Immature natural killer cell (primary cell): Measurements from ENCODE around the gene CUBN. TPM values are rescaled to one million over a fixed set of nuclear protein-coding genes. Genes with fewer than 3 reads are reported as not detected.

Experiments used
- DNase-seq, 3 donors: peaks; one replicate each; pipeline ENCODE4 v3.0.0; 2022; ENCODE audit warnings: mixed read lengths in 1 of 3
- H3K27ac Mint-ChIP-seq, 6 donors: one replicate each; pipeline ENCODE4 v1.8.0; 2020; ENCODE audit warnings: mixed read lengths in 6 of 6, mild to moderate bottlenecking in 5 of 6, inconsistent platforms in 4 of 6, moderate library complexity in 3 of 6
- H3K27me3 Mint-ChIP-seq, 3 donors: one replicate each; pipeline ENCODE4 v1.8.0; 2020 to 2021; ENCODE audit warnings: low read depth in 3 of 3, mild to moderate bottlenecking in 3 of 3, mixed read lengths in 3 of 3, moderate library complexity in 3 of 3, inconsistent platforms in 1 of 3
- H3K36me3 Mint-ChIP-seq, 3 donors: one replicate each; pipeline ENCODE4 v1.8.0; 2020; ENCODE audit warnings: mixed read lengths in 3 of 3, inconsistent platforms in 2 of 3, mild to moderate bottlenecking in 2 of 3
- H3K4me1 Mint-ChIP-seq, 2 donors: one replicate each; pipeline ENCODE4 v1.8.0; 2020; ENCODE audit warnings: inconsistent platforms in 2 of 2, mild to moderate bottlenecking in 2 of 2, mixed read lengths in 2 of 2, moderate library complexity in 1 of 2
- H3K4me3 Mint-ChIP-seq, 5 donors: one replicate each; pipeline ENCODE4 v1.8.0; 2020; ENCODE audit warnings: mild to moderate bottlenecking in 5 of 5, mixed read lengths in 5 of 5, inconsistent platforms in 3 of 5, moderate library complexity in 3 of 5
- H3K9me3 Mint-ChIP-seq, 6 donors: one replicate each; pipeline ENCODE4 v1.8.0; 2020; ENCODE audit warnings: mild to moderate bottlenecking in 6 of 6, mixed read lengths in 6 of 6, inconsistent platforms in 4 of 6, moderate library complexity in 3 of 6
- polyA plus RNA-seq, 3 donors: library from polyadenylated mRNA; unstranded; fragments of 300-500 nt; fragmentation: Illumina TruSeq; gene quantifications; one replicate each; pipeline ENCODE4 v1.2.3, GENCODE V29; 2021

Gene CUBN
- polyA plus RNA-seq, 3 donors from 2014 or later = 0.16 to 1.2 TPM; not detected in 1

GRCh38 chr10:17086865-17087367, 42.7 kb downstream of the CUBN start:
- Mint-ChIP-seq H3K4me1 (no peaks in the 10 kb centered on the region), H3K9me3 (no peaks in the 10 kb centered on the region), H3K36me3 (peaks cover 11 to 20% (median 19%) of the 10 kb centered on the region in 3 donors), H3K4me3 (no peak overlapping the region), H3K27ac (no peak overlapping the region), H3K27me3 (peaks cover 0 to 3% (median 2%) of the 10 kb centered on the region in 3 donors)
- no peak for DNase-seq

- H3K36me3 Mint-ChIP-seq = peaks cover 11 to 24% (median 22%) of the 10 kb centered on the region in 3 donors
Observed at GRCh38 chr10:17085011-17085725, 44.4 kb downstream of the CUBN start.

GRCh38 chr10:17084258-17084657, 45.4 kb downstream of the CUBN start:
- peaks cover 17 to 26% (median 22%) of the 10 kb centered on the region in 3 donors for H3K36me3 Mint-ChIP-seq
- H3K27me3 Mint-ChIP-seq = peaks cover 0 to 2% (median 2%) of the 10 kb centered on the region in 3 donors
- no peaks in the 10 kb centered on the region for H3K4me1 Mint-ChIP-seq
- H3K4me3 Mint-ChIP-seq = no peak overlapping the region
- DNase-seq = no peak
- H3K27ac Mint-ChIP-seq = no peak overlapping the region
- no peaks in the 10 kb centered on the region for H3K9me3 Mint-ChIP-seq

More at GRCh38 chr10:17085011-17085725, 44.4 kb downstream of the CUBN start:
- DNase-seq = no peak
- H3K4me1 Mint-ChIP-seq = no peaks in the 10 kb centered on the region
- H3K4me3 Mint-ChIP-seq = no peak overlapping the region
- no peak overlapping the region for H3K27ac Mint-ChIP-seq
- peaks cover 0 to 3% (median 2%) of the 10 kb centered on the region in 3 donors for H3K27me3 Mint-ChIP-seq
- no peaks in the 10 kb centered on the region for H3K9me3 Mint-ChIP-seq

- peaks cover 20 to 24% (median 23%) of the 10 kb centered on the region in 3 donors for H3K36me3 Mint-ChIP-seq
- H3K9me3 Mint-ChIP-seq = no peaks in the 10 kb centered on the region
- H3K4me1 Mint-ChIP-seq = no peaks in the 10 kb centered on the region
- H3K4me3 Mint-ChIP-seq = no peak overlapping the region
- H3K27ac Mint-ChIP-seq = peak overlapping the region in 1 of 6 donors; percentile 28
- no peak for DNase-seq
- H3K27me3 Mint-ChIP-seq = peaks cover 0 to 4% (median 0%) of the 10 kb centered on the region in 3 donors
Observed at GRCh38 chr10:17081431-17081830, 48.2 kb downstream of the CUBN start.

- Mint-ChIP-seq H3K4me1 (no peaks in the 10 kb centered on the region), H3K4me3 (no peak overlapping the region), H3K27ac (no peak overlapping the region), H3K36me3 (peaks cover 9 to 13% (median 9%) of the 10 kb centered on the region in 3 donors), H3K9me3 (no peaks in the 10 kb centered on the region), H3K27me3 (peaks cover 0 to 4% (median 0%) of the 10 kb centered on the region in 3 donors)
- DNase-seq = no peak
Observed at GRCh38 chr10:17077890-17078289, 51.7 kb downstream of the CUBN start.

GRCh38 chr10:17077346-17077781, 52.2 kb downstream of the CUBN start:
- Mint-ChIP-seq H3K27me3 (peaks cover 0 to 4% (median 0%) of the 10 kb centered on the region in 3 donors), H3K4me3 (no peak overlapping the region), H3K27ac (no peak overlapping the region), H3K4me1 (no peaks in the 10 kb centered on the region), H3K9me3 (no peaks in the 10 kb centered on the region), H3K36me3 (peaks cover 9 to 13% (median 9%) of the 10 kb centered on the region in 3 donors)
- DNase-seq = no peak

GRCh38 chr10:17076626-17077345, 52.8 kb downstream of the CUBN start:
- peaks cover 9 to 13% (median 9%) of the 10 kb centered on the region in 3 donors for H3K36me3 Mint-ChIP-seq
- H3K4me3 Mint-ChIP-seq = no peak overlapping the region
- no peak for DNase-seq
- H3K27ac Mint-ChIP-seq = no peak overlapping the region
- H3K9me3 Mint-ChIP-seq = no peaks in the 10 kb centered on the region
- peaks cover 0 to 4% (median 0%) of the 10 kb centered on the region in 3 donors for H3K27me3 Mint-ChIP-seq
- H3K4me1 Mint-ChIP-seq = no peaks in the 10 kb centered on the region

GRCh38 chr10:17075533-17076359, 53.9 kb downstream of the CUBN start:
- Mint-ChIP-seq H3K9me3 (no peaks in the 10 kb centered on the region), H3K36me3 (peaks cover 9 to 13% (median 9%) of the 10 kb centered on the region in 3 donors), H3K4me1 (no peaks in the 10 kb centered on the region), H3K27me3 (peaks cover 0 to 4% (median 0%) of the 10 kb centered on the region in 3 donors), H3K4me3 (no peak overlapping the region), H3K27ac (no peak overlapping the region)
- DNase-seq = no peak

- no peaks in the 10 kb centered on the region for H3K9me3 Mint-ChIP-seq
- no peak overlapping the region for H3K4me3 Mint-ChIP-seq
- no peaks in the 10 kb centered on the region for H3K4me1 Mint-ChIP-seq
- peaks cover 3 to 8% (median 5%) of the 10 kb centered on the region in 3 donors for H3K36me3 Mint-ChIP-seq
- no peak for DNase-seq
- H3K27me3 Mint-ChIP-seq = peaks cover 0 to 6% (median 0%) of the 10 kb centered on the region in 3 donors
- no peak overlapping the region for H3K27ac Mint-ChIP-seq
Observed at GRCh38 chr10:17074541-17074847, 55.1 kb downstream of the CUBN start.

GRCh38 chr10:17073725-17074540, 55.7 kb downstream of the CUBN start:
- Mint-ChIP-seq H3K36me3 (peaks cover 3 to 8% (median 3%) of the 10 kb centered on the region in 3 donors), H3K27ac (no peak overlapping the region), H3K27me3 (peaks cover 0 to 4% (median 0%) of the 10 kb centered on the region in 3 donors), H3K4me3 (no peak overlapping the region), H3K9me3 (no peaks in the 10 kb centered on the region), H3K4me1 (no peaks in the 10 kb centered on the region)
- DNase-seq = no peak

- H3K4me3 Mint-ChIP-seq = no peak overlapping the region
- peaks cover 10 to 15% of the 10 kb centered on the region in 2 donors for H3K4me1 Mint-ChIP-seq
- peaks cover 6 to 11% (median 6%) of the 10 kb centered on the region in 3 donors for H3K36me3 Mint-ChIP-seq
- H3K27me3 Mint-ChIP-seq = peaks cover 0 to 5% (median 0%) of the 10 kb centered on the region in 3 donors
- no peak for DNase-seq
- H3K27ac Mint-ChIP-seq = peak overlapping the region in 1 of 6 donors; percentile 42
- no peaks in the 10 kb centered on the region for H3K9me3 Mint-ChIP-seq
Observed at GRCh38 chr10:17068953-17069352, 60.7 kb downstream of the CUBN start.

- Mint-ChIP-seq H3K27ac (peak overlapping the region in 2 of 6 donors; percentile 6 to 20), H3K36me3 (peaks cover 6 to 12% (median 10%) of the 10 kb centered on the region in 3 donors), H3K9me3 (no peaks in the 10 kb centered on the region), H3K27me3 (peaks cover 0 to 5% (median 0%) of the 10 kb centered on the region in 3 donors), H3K4me3 (peak overlapping the region in 1 of 5 donors; percentile 1), H3K4me1 (peaks cover 10 to 15% of the 10 kb centered on the region in 2 donors)
- DNase-seq = no peak
Observed at GRCh38 chr10:17067376-17068264, 62.0 kb downstream of the CUBN start.
